ENCODE results near the gene PPP2R3A.

GRCh38 chr3:136038668-136039067 is 73.1 kb downstream of the PPP2R3A start:
- TF ChIP-seq, protein P1, sequence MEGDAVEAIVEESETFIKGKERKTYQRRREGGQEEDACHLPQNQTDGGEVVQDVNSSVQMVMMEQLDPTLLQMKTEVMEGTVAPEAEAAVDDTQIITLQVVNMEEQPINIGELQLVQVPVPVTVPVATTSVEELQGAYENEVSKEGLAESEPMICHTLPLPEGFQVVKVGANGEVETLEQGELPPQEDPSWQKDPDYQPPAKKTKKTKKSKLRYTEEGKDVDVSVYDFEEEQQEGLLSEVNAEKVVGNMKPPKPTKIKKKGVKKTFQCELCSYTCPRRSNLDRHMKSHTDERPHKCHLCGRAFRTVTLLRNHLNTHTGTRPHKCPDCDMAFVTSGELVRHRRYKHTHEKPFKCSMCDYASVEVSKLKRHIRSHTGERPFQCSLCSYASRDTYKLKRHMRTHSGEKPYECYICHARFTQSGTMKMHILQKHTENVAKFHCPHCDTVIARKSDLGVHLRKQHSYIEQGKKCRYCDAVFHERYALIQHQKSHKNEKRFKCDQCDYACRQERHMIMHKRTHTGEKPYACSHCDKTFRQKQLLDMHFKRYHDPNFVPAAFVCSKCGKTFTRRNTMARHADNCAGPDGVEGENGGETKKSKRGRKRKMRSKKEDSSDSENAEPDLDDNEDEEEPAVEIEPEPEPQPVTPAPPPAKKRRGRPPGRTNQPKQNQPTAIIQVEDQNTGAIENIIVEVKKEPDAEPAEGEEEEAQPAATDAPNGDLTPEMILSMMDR (IDR thresholded peaks at IDR 0.05): no peak
- no peak for TF ChIP-seq POLR2A (IDR thresholded peaks at IDR 0.05)
